GM19438 (cell line): ENCODE data around the gene IL1RL2.

ENCODE experiments used
- ATAC-seq: cut with Tn5 transposase; IDR thresholded peaks from one replicate; pipeline ENCODE4 v1.9.1; 2021; ENCODE audit warnings: low read depth; ENCODE audit not compliant: unreplicated experiment

Gene IL1RL2

GRCh38 chr2:102158011-102158755 lies 28.6 kb upstream of the IL1RL2 start:
- ATAC-seq: no peak

- no peak for ATAC-seq
These were observed 27.5 kb upstream of the IL1RL2 start for GRCh38 chr2:102159295-102159694.

GRCh38 chr2:102166189-102166845 lies 20.5 kb upstream of the IL1RL2 start:
- ATAC-seq: no peak

- ATAC-seq: no peak
These were observed 18.6 kb upstream of the IL1RL2 start for GRCh38 chr2:102168026-102168771.

- no peak for ATAC-seq
These were observed 14.9 kb upstream of the IL1RL2 start for GRCh38 chr2:102171946-102172345.

- no peak for ATAC-seq
These were observed 14.1 kb upstream of the IL1RL2 start for GRCh38 chr2:102172745-102173144.

GRCh38 chr2:102176172-102176571 lies 10.7 kb upstream of the IL1RL2 start:
- no peak for ATAC-seq

GRCh38 chr2:102177814-102178478 lies 8.9 kb upstream of the IL1RL2 start:
- ATAC-seq: no peak

- ATAC-seq: no peak
These were observed 7.8 kb upstream of the IL1RL2 start for GRCh38 chr2:102179061-102179460.

GRCh38 chr2:102179788-102180686 lies 6.8 kb upstream of the IL1RL2 start:
- ATAC-seq: no peak

GRCh38 chr2:102180687-102180999 lies 6.2 kb upstream of the IL1RL2 start:
- no peak for ATAC-seq

GRCh38 chr2:102181376-102181775 lies 5.4 kb upstream of the IL1RL2 start:
- no peak for ATAC-seq

GRCh38 chr2:102181919-102182635 lies 4.7 kb upstream of the IL1RL2 start:
- ATAC-seq: no peak

GRCh38 chr2:102184018-102184417 lies 2.8 kb upstream of the IL1RL2 start:
- no peak for ATAC-seq

- no peak for ATAC-seq
These were observed 2.3 kb upstream of the IL1RL2 start for GRCh38 chr2:102184568-102184967.

- ATAC-seq: no peak
These were observed 1.5 kb upstream of the IL1RL2 start for GRCh38 chr2:102185347-102185746.

GRCh38 chr2:102187496-102188150 lies 800 bp downstream of the IL1RL2 start:
- ATAC-seq: no peak

- no peak for ATAC-seq
These were observed 3.7 kb downstream of the IL1RL2 start for GRCh38 chr2:102190430-102191107.
